Nephron progenitor cell (in vitro differentiated cells): ENCODE data around the gene SMARCC2.
A peak's percentile ranks its signal among the peaks of the same experiment; 100 is the strongest.

ENCODE experiments used
- DNase-seq: peaks from one replicate; pipeline ENCODE4 v3.0.0; 2021
- H3K27ac Mint-ChIP-seq: 2 replicates; pipeline ENCODE4 v1.8.0; 2021; ENCODE audit warnings: mild to moderate bottlenecking, moderate library complexity, mixed read lengths
- H3K27me3 Mint-ChIP-seq: 2 replicates; pipeline ENCODE4 v1.8.0; 2021; ENCODE audit warnings: mild to moderate bottlenecking, low read depth, mixed read lengths; ENCODE audit not compliant: poor library complexity
- H3K36me3 Mint-ChIP-seq: 2 replicates; pipeline ENCODE4 v1.8.0; 2021; ENCODE audit warnings: low read depth, mixed read lengths
- H3K4me1 Mint-ChIP-seq: 2 replicates; pipeline ENCODE4 v1.8.0; 2021; ENCODE audit warnings: mixed read lengths
- H3K4me3 Mint-ChIP-seq: 2 replicates; pipeline ENCODE4 v1.8.0; 2021; ENCODE audit warnings: mild to moderate bottlenecking, moderate library complexity, mixed read lengths
- H3K9me3 Mint-ChIP-seq: 2 replicates; pipeline ENCODE4 v1.8.0; 2021; ENCODE audit warnings: mild to moderate bottlenecking, moderate library complexity, mixed read lengths
- TF ChIP-seq, protein P1 (sequence below): fragments of 200-600 bp; sonication (generic); IDR thresholded peaks from 2 replicates; pipeline ENCODE4 v1.5.0; 2021; ENCODE audit warnings: antibody characterized with exemption

The SMARCC2 gene

DNA sequence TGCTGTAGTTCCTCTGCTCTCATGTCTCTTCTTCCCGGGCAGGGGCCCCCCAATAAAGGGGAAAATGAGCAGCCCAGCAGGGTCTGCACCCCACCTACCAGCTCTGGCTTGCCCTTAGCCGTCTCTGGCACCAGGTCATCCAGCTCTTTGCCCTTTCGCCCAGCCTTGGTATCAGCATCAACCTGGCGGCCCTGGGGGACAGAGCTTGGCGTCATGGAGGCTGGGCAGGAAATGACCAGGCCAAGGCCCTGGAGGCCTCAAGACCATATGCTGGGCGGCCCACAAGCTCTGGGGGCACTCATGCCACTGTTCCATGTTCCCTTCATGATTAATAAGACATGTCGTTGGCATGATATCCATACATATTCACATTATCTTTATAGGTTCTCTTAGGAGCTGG is 16.4 kb downstream of the SMARCC2 start:
- TF ChIP-seq, protein P1, sequence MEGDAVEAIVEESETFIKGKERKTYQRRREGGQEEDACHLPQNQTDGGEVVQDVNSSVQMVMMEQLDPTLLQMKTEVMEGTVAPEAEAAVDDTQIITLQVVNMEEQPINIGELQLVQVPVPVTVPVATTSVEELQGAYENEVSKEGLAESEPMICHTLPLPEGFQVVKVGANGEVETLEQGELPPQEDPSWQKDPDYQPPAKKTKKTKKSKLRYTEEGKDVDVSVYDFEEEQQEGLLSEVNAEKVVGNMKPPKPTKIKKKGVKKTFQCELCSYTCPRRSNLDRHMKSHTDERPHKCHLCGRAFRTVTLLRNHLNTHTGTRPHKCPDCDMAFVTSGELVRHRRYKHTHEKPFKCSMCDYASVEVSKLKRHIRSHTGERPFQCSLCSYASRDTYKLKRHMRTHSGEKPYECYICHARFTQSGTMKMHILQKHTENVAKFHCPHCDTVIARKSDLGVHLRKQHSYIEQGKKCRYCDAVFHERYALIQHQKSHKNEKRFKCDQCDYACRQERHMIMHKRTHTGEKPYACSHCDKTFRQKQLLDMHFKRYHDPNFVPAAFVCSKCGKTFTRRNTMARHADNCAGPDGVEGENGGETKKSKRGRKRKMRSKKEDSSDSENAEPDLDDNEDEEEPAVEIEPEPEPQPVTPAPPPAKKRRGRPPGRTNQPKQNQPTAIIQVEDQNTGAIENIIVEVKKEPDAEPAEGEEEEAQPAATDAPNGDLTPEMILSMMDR = no peak
- no peaks in the 10 kb centered on the region for H3K9me3 Mint-ChIP-seq
- H3K27me3 Mint-ChIP-seq = peaks cover 6% of the 10 kb centered on the region
- H3K4me1 Mint-ChIP-seq = no peaks in the 10 kb centered on the region
- DNase-seq = no peak
- no peak overlapping the region for H3K4me3 Mint-ChIP-seq
- H3K36me3 Mint-ChIP-seq = peaks cover 85% of the 10 kb centered on the region
- H3K27ac Mint-ChIP-seq = no peak overlapping the region

DNA sequence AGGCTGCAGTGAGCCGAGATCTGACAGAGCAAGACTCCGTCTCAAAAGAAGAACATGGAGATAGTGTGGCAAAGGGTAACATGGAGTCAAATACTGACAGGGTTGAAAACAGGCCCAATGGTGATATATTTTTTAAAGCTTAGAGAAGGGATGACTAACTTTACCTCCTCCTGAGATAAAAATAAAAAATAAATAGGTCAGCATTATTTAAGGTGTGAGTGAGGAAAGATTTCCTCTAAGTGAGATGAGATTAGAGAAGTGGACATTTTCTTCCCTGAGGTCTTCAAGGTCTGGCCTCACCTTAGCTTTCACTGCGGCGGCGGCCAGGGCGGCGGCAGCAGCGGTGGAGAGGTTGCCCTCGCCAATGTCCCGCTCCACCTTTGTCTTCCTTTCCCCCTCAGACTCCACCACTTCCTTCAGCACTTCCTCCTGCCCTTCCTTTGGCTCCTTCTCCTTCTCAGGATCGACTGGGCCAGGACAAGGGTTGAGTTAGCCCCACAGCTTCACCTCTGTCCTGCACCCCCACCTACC is 20.0 kb downstream of the SMARCC2 start:
- no peak for DNase-seq
- H3K36me3 Mint-ChIP-seq = peaks cover 76% of the 10 kb centered on the region
- H3K4me3 Mint-ChIP-seq = no peak overlapping the region
- H3K27me3 Mint-ChIP-seq = peaks cover 9% of the 10 kb centered on the region
- H3K4me1 Mint-ChIP-seq = no peaks in the 10 kb centered on the region
- TF ChIP-seq, protein P1 = no peak
- peak overlapping the region; percentile 89 for H3K27ac Mint-ChIP-seq
- no peaks in the 10 kb centered on the region for H3K9me3 Mint-ChIP-seq

DNA sequence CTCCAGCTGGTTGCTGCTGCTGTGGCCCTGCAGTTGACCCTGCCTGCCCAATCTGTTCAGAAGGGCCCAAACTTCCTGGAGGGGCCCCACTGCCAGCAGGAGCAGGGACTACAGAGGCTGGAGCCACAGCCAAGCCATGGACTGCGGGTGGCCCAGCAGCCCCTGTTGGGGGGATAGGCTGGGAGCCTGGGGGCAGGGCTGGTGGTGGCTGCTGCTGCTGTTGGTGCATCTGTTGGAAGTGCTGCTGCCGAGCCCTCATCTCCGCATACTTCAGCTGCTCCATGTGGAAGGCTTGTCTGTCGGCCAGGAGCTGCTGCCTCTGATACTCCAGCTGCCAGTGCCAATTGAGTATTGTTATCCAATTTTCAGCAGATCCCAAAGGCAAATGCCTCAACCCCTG is 23.9 kb downstream of the SMARCC2 start:
- no peaks in the 10 kb centered on the region for H3K9me3 Mint-ChIP-seq
- peak overlapping the region; percentile 77 for H3K27ac Mint-ChIP-seq
- peaks cover 30% of the 10 kb centered on the region for H3K4me1 Mint-ChIP-seq
- no peak overlapping the region for H3K4me3 Mint-ChIP-seq
- no peak for DNase-seq
- TF ChIP-seq, protein P1 = no peak
- H3K36me3 Mint-ChIP-seq = peaks cover 75% of the 10 kb centered on the region
- peaks cover 3% of the 10 kb centered on the region for H3K27me3 Mint-ChIP-seq

DNA sequence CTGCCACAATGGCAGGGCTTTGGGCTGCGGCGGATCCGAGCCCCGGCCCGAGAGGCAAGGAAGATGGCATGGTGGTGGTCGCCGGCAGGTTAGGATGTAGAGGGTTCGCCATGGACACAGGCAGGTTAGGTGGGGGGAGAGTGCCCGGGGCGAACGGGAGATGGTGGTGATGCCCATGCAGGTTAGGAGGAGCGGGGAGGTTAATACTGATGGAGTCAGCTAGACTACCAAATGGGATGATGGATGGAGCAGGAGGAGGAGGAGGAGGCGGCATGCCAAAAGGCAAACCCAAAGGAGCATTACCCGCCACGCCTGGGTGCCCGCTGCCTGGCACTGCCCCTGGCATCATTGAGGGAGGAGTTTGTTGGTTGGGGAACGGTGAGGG is 24.9 kb downstream of the SMARCC2 start:
- H3K9me3 Mint-ChIP-seq = no peaks in the 10 kb centered on the region
- TF ChIP-seq, protein P1 = no peak
- no peak overlapping the region for H3K4me3 Mint-ChIP-seq
- H3K27ac Mint-ChIP-seq = peak overlapping the region; percentile 25
- H3K36me3 Mint-ChIP-seq = peaks cover 75% of the 10 kb centered on the region
- no peak for DNase-seq
- H3K27me3 Mint-ChIP-seq = peaks cover 3% of the 10 kb centered on the region
- peaks cover 40% of the 10 kb centered on the region for H3K4me1 Mint-ChIP-seq

DNA sequence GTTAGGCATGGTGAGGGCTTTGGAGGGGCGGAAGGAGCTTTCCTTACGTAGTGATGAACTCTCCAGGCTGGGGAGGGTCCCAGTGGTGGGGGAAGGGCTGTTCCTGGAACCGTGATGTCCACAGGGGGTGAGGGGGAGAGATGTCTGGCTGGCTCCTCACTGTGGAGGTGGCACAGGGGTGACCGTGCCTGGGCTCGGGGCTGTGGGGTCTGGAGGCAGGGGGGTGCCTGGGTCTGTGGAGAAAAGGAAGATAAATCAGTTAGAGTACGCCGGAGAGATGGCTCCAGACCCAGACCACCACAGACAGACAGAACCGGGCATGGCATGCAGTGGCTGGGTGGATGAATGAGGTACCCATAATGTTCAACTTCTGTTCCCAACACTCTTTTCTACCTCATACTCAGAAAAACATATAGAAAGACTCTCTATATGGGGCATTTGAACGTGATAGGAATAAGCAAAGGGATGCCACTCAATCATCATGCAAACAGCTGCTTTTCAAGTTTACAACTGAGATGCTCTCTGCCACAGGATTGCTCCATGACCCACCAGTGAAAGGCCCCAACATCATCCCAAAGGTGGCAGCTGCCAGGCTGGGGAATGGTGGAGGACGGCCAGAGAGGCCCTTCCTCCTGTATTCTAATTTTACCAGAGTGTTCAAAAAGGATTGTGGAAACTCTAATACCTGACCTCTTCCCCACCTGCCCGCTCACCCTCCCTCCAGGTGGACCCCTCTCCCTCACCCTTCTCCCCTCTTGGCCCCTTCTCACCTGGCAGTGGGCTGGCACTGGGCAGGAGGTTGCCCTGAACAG is 25.5 kb downstream of the SMARCC2 start:
- Mint-ChIP-seq H3K27ac (peak overlapping the region; percentile 89), H3K4me1 (peaks cover 45% of the 10 kb centered on the region), H3K27me3 (peaks cover 3% of the 10 kb centered on the region), H3K9me3 (no peaks in the 10 kb centered on the region), H3K36me3 (peaks cover 72% of the 10 kb centered on the region), H3K4me3 (no peak overlapping the region)
- TF ChIP-seq, protein P1 = no peak
- DNase-seq = no peak
